GM18517 (cell line): Measurements from ENCODE around the gene CNR2.
"Not testable (repeated sequence)": the region's sequence is repeated elsewhere in the genome, so short reads cannot be mapped to it uniquely, and the experiment has no call there.

ENCODE experiments used
- ATAC-seq: cut with Tn5 transposase; IDR thresholded peaks from one replicate; pipeline ENCODE4 v1.9.1; 2021; ENCODE audit warnings: mild to moderate bottlenecking, moderate library complexity; ENCODE audit not compliant: unreplicated experiment

The CNR2 gene

GRCh38 chr1:23838401-23838866, 74.7 kb downstream of the CNR2 start:
- ATAC-seq = no peak

GRCh38 chr1:23837908-23838307, 75.3 kb downstream of the CNR2 start:
- ATAC-seq = no peak

- ATAC-seq = no peak
These were observed 77.1 kb downstream of the CNR2 start for GRCh38 chr1:23836037-23836436.

- not testable (repeated sequence) for ATAC-seq
These were observed 79.0 kb downstream of the CNR2 start for GRCh38 chr1:23834156-23834555.

GRCh38 chr1:23827717-23828116, 85.4 kb downstream of the CNR2 start:
- ATAC-seq = no peak

- ATAC-seq = not testable (repeated sequence)
These were observed 86.6 kb downstream of the CNR2 start for GRCh38 chr1:23826590-23826989.

GRCh38 chr1:23825762-23826522, 87.2 kb downstream of the CNR2 start:
- ATAC-seq = peak; percentile 67

GRCh38 chr1:23825076-23825761, 87.9 kb downstream of the CNR2 start, which contains the start of gene HMGCL:
Gene HMGCL (minus strand): TSS chr1:23825429. CDS start chr1:23825415, 14 bp downstream.
- ATAC-seq = peak; percentile 55

- no peak for ATAC-seq
These were observed 88.5 kb downstream of the CNR2 start for GRCh38 chr1:23824711-23825075.

- ATAC-seq = no peak
These were observed 89.4 kb downstream of the CNR2 start for GRCh38 chr1:23823767-23824166.
